ENCODE measurements around the gene MT1B.
A peak's percentile ranks its signal among the peaks of the same experiment; 100 is the strongest.

Gene MT1B

DNA sequence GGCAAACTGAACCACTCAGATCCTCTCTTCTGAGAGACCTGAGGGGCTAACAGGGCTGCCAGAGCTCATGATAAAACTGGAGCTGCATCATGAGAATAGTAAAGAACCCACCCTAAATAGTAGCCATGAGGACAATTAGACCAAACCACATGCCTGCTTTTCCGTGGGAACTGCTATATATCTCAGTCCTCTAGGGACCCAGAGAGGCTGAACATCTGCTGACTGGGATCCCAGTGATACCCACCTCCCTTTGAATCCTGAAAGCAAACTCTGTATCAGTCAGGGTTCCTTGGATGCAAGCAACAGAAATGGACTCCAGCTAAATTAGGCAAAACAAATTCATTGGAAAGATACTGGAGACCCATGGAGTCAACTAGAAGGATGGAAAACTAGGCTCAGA lies 37.1 kb downstream of the MT1B start:
- H3K27ac ChIP-seq: peak overlapping the region; percentile 82
- CTCF ChIA-PET: interaction anchor here (0.5 to 1.3 kb wide), 2 partner anchors 13 to 15 kb away, joined by 3 read pairs; no protein-coding TSS in a partner anchor
- TF ChIP-seq, protein P1, sequence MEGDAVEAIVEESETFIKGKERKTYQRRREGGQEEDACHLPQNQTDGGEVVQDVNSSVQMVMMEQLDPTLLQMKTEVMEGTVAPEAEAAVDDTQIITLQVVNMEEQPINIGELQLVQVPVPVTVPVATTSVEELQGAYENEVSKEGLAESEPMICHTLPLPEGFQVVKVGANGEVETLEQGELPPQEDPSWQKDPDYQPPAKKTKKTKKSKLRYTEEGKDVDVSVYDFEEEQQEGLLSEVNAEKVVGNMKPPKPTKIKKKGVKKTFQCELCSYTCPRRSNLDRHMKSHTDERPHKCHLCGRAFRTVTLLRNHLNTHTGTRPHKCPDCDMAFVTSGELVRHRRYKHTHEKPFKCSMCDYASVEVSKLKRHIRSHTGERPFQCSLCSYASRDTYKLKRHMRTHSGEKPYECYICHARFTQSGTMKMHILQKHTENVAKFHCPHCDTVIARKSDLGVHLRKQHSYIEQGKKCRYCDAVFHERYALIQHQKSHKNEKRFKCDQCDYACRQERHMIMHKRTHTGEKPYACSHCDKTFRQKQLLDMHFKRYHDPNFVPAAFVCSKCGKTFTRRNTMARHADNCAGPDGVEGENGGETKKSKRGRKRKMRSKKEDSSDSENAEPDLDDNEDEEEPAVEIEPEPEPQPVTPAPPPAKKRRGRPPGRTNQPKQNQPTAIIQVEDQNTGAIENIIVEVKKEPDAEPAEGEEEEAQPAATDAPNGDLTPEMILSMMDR (conservative IDR thresholded peaks at IDR 0.05; ENCODE audit: low read depth): no peak
- DNase-seq (ENCODE audit: low spot score): no peak
- POLR2A ChIA-PET (ENCODE audit: low non-redundant PET): interaction anchor here (0.7 to 1.0 kb wide), 2 partner anchors 63 to 81 kb away, joined by 3 to 5 read pairs; partner anchors contain the start of genes MT1E and MT2A

DNA sequence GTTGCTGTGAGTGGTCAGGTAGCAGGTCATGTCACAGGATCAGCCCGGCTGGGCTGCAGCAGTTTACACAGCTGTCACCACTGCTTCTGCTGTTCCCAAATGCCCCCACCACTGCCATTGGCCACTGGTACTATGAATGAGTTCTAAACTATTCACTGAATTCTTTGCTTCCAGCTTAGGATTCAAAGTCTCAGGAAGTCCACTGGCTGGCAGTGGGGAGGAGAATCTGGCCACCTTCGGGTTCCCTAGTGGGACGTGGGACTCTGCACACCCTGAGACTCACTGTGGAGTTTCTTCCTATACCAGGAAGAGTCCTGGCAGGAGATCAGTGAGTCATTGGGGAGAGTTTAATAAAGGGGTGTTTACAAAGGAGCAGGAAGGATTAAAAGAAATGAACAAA lies 37.5 kb downstream of the MT1B start:
- no peak for DNase-seq (ENCODE audit: low spot score)
- POLR2A ChIA-PET (ENCODE audit: low non-redundant PET): interaction anchor here (0.7 to 1.0 kb wide), 2 partner anchors 63 to 81 kb away, joined by 3 to 5 read pairs; partner anchors contain the start of genes MT1E and MT2A
- TF ChIP-seq, protein P1 (conservative IDR thresholded peaks at IDR 0.05; ENCODE audit: low read depth): no peak
- peak overlapping the region; percentile 82 for H3K27ac ChIP-seq
- CTCF ChIA-PET: interaction anchor here (0.5 to 1.3 kb wide), 2 partner anchors 13 to 15 kb away, joined by 3 read pairs; no protein-coding TSS in a partner anchor

DNA sequence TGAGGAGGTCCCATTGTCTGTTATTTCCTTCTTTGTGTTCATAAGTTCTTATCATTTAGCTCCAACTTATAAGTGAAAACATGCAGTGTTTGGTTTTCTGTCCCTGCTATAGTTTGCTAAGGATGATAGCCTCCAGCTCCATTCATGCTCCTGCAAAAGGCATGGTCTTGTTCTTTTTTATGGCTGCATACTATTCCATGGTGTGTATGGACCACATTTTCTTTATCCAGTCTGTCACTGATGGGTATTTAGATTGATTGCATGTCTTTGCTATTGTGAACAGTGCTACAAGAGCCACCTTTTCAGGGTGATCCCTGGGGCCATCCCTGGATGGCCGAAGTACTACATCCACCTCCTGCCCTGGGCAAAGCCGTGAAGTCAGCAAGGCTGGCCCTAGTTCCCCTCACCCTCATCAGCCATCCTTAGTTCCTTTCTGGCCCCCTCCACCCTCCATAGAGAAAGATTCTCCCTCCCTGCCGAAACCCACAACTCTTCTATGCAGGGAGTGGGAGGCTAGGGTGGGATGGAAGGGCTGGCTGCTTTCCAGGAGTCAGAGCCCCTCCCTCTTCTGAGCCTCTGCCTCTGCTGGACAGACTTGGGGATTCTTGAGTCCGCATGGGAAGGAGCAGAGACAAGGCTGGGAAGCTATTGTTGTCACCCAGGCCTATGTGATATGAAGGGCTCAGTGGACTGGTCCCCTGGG lies 38.9 kb downstream of the MT1B start:
- ChIA-PET POLR2A (ENCODE audit: low non-redundant PET) (interaction anchor here (0.9 kb wide), 1 partner anchor 82 kb away, joined by 3 read pairs; the partner anchor contains the start of gene MT2A), CTCF (interaction anchor here (0.6 to 1.1 kb wide), 2 partner anchors 8 to 283 kb away, joined by 3 read pairs; partner anchors contain the start of gene MT1X)
- DNase-seq (ENCODE audit: low spot score): no peak
- peak overlapping the region; percentile 89 for H3K27ac ChIP-seq
- TF ChIP-seq, protein P1 (conservative IDR thresholded peaks at IDR 0.05; ENCODE audit: low read depth): no peak

DNA sequence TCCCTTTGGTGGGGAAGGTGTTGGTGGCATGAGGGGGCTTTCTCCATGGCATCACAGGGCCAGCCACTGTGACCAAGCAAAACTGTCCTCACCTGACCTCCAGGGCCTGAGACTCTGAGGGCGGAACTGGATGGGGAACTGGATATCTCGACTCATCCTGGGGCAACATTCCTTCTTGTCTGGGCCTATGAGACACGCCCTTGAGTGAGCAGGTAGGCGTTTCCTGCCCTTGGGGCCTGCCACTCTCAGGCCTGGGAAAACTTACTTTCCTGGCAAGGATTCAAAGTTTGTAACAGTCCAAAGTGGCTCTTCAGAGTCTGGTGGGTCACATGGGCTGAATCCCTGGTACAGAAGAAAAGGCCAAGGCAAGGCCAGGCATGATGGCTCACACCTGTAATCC lies 40.2 kb downstream of the MT1B start:
- ChIA-PET CTCF (interaction anchor here (1.1 kb wide), 1 partner anchor 9 kb away, joined by 3 read pairs; the partner anchor contains the start of gene MT1X), POLR2A (ENCODE audit: low non-redundant PET) (interaction anchor here (0.9 kb wide), 1 partner anchor 84 kb away, joined by 3 read pairs; the partner anchor contains the start of gene MT2A)
- TF ChIP-seq, protein P1 (conservative IDR thresholded peaks at IDR 0.05; ENCODE audit: low read depth): no peak

DNA sequence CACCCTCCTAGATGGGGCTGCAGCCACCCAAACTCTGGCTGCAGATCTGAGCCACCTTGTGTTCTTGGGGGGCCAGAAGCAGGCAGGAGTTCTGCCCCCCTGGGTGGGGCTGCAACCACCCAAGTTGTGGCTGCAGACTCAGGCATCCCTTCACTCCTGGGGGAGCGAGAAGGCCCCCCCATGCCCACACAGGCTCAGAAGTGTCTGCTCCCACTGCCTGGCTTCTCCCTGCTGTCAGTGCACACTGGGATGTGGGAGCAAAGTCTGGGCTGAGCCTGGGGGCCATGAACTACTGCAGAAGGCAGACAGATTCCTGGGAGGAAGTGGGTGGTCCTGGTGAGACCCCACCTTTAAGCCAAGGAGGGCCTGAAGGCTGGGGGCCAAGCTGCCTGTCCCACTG lies 43.6 kb downstream of the MT1B start:
- POLR2A ChIA-PET (ENCODE audit: low non-redundant PET): no interaction called here
- DNase-seq (ENCODE audit: low spot score): no peak
- peak overlapping the region; percentile 18 for H3K27ac ChIP-seq
- CTCF ChIA-PET: interaction anchor here (0.9 kb wide), 1 partner anchor 182 kb away, joined by 5 read pairs; no protein-coding TSS in a partner anchor
- TF ChIP-seq, protein P1 (conservative IDR thresholded peaks at IDR 0.05; ENCODE audit: low read depth): no peak

More for the DNA sequence above, 40.2 kb downstream of the MT1B start:
- peak overlapping the region; percentile 89 for H3K27ac ChIP-seq
- peak; percentile 96 for DNase-seq (ENCODE audit: low spot score)

DNA sequence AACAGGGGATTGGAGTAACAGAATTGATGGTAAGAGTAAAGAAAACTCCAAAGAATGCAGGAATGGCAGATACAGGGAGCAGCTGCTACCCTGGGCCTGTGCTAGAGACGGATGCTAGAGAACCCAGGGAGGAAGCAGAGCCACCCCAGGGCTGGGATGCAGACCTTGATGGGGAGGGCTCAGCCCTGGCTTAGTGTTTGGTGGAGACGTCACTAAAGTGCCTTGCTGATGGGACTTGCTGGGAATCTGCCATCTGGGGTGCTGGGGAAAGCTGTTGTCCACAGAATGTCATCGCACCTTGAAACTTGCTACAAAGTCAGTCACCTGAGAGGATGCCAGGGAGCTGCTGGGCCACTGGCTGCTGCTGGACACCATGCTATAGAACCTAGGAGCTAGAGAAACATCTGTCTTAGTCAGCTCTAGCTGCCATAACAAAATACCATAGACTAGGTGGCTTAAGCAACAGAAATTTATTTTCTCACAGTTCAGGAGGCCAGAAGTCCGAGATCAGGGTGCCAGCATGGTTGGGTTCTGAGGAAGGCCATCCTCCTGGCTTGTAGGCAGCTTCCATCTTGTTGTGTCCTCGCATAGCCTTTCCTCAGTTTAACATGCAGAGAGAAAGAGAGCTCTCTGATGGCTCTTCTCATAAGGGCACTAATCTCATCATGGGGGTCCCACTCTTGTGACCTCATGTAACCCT lies 45.9 kb downstream of the MT1B start:
- no peak overlapping the region for H3K27ac ChIP-seq
- CTCF ChIA-PET: interaction anchor here (0.8 kb wide), 1 partner anchor 15 kb away, joined by 6 read pairs; no protein-coding TSS in a partner anchor
- POLR2A ChIA-PET (ENCODE audit: low non-redundant PET): no interaction called here
- no peak for DNase-seq (ENCODE audit: low spot score)
- TF ChIP-seq, protein P1 (conservative IDR thresholded peaks at IDR 0.05; ENCODE audit: low read depth): no peak
